ENCODE data around the gene WWP2.
A peak's percentile ranks its signal among the peaks of the same experiment; 100 is the strongest.
"Not testable (repeated sequence)": the region's sequence is repeated elsewhere in the genome, so short reads cannot be mapped to it uniquely, and the experiment has no call there.

The WWP2 gene

GRCh38 chr16:69848637-69849545 is 86.8 kb downstream of the WWP2 start:
- Histone ChIP-seq H3K9me3 (replicated peaks in 1 of 11) (no peaks in the 10 kb centered on the region; a peak in 1 of 22 replicates), H3K27ac (peak overlapping the region in 2 of 11 experiments; percentile 26 to 58; a peak in 3 of 22 replicates), H3K4me3 (no peak overlapping the region), H3K4me2 (peak overlapping the region in 5 of 11 experiments; percentile 0 to 67 (median 54); a peak in 6 of 22 replicates), H3K36me3 (peaks cover 26 to 82% (median 56%) of the 10 kb centered on the region in 11 experiments), H3K4me1 (peaks cover 0 to 22% (median 6%) of the 10 kb centered on the region in 10 experiments; a peak in 8 of 20 replicates), H4K20me1 (peaks cover 0 to 29% (median 0%) of the 10 kb centered on the region in 11 experiments; a peak in 5 of 22 replicates), H3K9ac (peak overlapping the region in 2 of 11 experiments; percentile 47 to 51; a peak in 2 of 22 replicates), H3K27me3 (no peaks in the 10 kb centered on the region)
- no peak for TF ChIP-seq Cebpa-rat (IDR thresholded peaks at IDR 0.05)

DNA sequence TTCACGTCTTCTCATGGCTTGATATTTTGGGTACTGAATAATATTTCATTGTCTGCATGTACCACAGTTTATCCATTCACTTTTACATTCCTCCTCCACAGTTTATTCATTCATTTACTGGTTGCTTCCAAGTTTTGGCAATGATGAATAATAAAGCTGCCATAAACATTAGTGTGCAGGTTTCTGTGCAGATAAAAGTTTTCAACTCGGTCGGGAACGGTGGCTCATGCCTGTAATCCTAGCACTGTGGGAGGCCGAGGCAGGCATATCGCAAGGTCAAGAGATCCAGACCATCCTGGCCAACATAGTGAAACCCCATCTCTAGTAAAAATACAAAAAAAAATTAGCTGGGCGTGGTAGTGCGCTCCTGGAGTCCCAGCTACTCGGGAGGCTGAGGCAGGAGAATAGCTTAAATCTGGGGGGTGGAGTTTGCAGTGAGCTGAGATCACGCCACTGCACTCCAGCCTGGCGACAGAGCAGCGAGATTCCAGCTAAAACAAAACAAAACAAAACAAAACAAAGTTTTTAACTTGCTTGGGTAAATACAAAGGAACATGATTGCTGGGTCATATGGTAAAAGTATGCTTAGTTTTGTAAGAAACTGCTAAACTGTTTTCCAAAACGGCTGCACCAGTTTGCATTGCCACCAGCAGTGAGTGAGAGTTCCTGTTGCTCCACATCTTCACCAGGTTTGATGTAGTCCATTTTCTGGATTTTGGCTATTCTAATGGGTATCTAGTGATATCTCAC is 89.5 kb downstream of the WWP2 start:
- H3K9ac ChIP-seq, result no peak overlapping the region
- H3K4me3 ChIP-seq, result no peak overlapping the region
- H3K27me3 ChIP-seq, result no peaks in the 10 kb centered on the region
- TF ChIP-seq Cebpa-rat (IDR thresholded peaks at IDR 0.05), result no peak
- peaks cover 0 to 36% (median 9%) of the 10 kb centered on the region in 10 experiments; a peak in 9 of 20 replicates for H3K4me1 ChIP-seq
- no peak overlapping the region for H3K27ac ChIP-seq
- peaks cover 0 to 47% (median 0%) of the 10 kb centered on the region in 11 experiments; a peak in 6 of 22 replicates for H4K20me1 ChIP-seq
- H3K36me3 ChIP-seq, result peaks cover 16 to 78% (median 50%) of the 10 kb centered on the region in 11 experiments; a peak in 21 of 22 replicates
- H3K9me3 ChIP-seq (replicated peaks in 1 of 11), result no peaks in the 10 kb centered on the region; a peak in 1 of 22 replicates
- no peak overlapping the region for H3K4me2 ChIP-seq

GRCh38 chr16:69852815-69853214 is 90.7 kb downstream of the WWP2 start:
- peaks cover 0 to 47% (median 3%) of the 10 kb centered on the region in 11 experiments; a peak in 6 of 22 replicates for H4K20me1 ChIP-seq
- no peak for TF ChIP-seq Cebpa-rat (IDR thresholded peaks at IDR 0.05)
- H3K36me3 ChIP-seq, result peaks cover 16 to 78% (median 44%) of the 10 kb centered on the region in 11 experiments; a peak in 19 of 22 replicates
- H3K9ac ChIP-seq, result no peak overlapping the region
- no peak overlapping the region for H3K4me3 ChIP-seq
- H3K27me3 ChIP-seq, result no peaks in the 10 kb centered on the region
- no peak overlapping the region for H3K4me2 ChIP-seq
- no peaks in the 10 kb centered on the region; a peak in 1 of 22 replicates for H3K9me3 ChIP-seq (replicated peaks in 1 of 11)
- H3K27ac ChIP-seq, result no peak overlapping the region
- peaks cover 3 to 37% (median 13%) of the 10 kb centered on the region in 10 experiments; a peak in 19 of 20 replicates for H3K4me1 ChIP-seq

- no peak for TF ChIP-seq Cebpa-rat (IDR thresholded peaks at IDR 0.05)
- H3K9ac ChIP-seq, result no peak overlapping the region
These were observed 91.3 kb downstream of the WWP2 start for GRCh38 chr16:69853481-69853880.

DNA sequence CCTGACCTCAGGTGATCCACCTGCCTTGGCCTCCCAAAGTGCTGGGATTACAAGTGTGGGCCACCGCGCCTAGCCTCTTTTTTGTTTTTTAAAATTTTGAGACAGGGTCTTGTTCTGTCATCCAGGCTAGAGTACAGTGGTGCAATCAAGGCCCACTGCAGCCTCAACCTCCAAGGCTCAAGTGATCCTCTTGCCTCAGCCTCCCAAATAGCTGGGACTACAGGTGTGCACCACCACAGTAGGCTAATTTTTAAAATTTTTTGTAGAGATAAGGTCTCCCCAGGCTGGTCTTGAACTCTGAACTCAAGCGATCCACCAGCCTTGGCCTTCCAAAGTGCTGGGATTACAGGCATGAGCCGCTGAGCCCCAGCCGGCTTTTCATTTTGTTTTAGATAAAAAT is 92.6 kb downstream of the WWP2 start:
- H3K27me3 ChIP-seq; H3K4me2 ChIP-seq; H3K4me3 ChIP-seq; H3K9ac ChIP-seq; H3K27ac ChIP-seq; H3K9me3 ChIP-seq (replicated peaks in 1 of 11): not testable (repeated sequence)
- peaks cover 10 to 23% (median 15%) of the 10 kb centered on the region in 10 experiments; a peak in 19 of 20 replicates for H3K4me1 ChIP-seq
- H3K36me3 ChIP-seq, result peaks cover 20 to 88% (median 39%) of the 10 kb centered on the region in 11 experiments; a peak in 19 of 22 replicates
- peaks cover 0 to 36% (median 3%) of the 10 kb centered on the region in 11 experiments; a peak in 6 of 22 replicates for H4K20me1 ChIP-seq

More at GRCh38 chr16:69853481-69853880, 91.3 kb downstream of the WWP2 start:
- Histone ChIP-seq H3K4me2 (no peak overlapping the region), H3K4me1 (peaks cover 10 to 35% (median 19%) of the 10 kb centered on the region in 10 experiments; a peak in 19 of 20 replicates), H3K27me3 (no peaks in the 10 kb centered on the region), H3K4me3 (no peak overlapping the region), H3K36me3 (peaks cover 14 to 78% (median 40%) of the 10 kb centered on the region in 11 experiments; a peak in 19 of 22 replicates), H3K27ac (no peak overlapping the region), H4K20me1 (peaks cover 0 to 45% (median 3%) of the 10 kb centered on the region in 11 experiments; a peak in 6 of 22 replicates), H3K9me3 (replicated peaks in 1 of 11) (no peaks in the 10 kb centered on the region)

DNA sequence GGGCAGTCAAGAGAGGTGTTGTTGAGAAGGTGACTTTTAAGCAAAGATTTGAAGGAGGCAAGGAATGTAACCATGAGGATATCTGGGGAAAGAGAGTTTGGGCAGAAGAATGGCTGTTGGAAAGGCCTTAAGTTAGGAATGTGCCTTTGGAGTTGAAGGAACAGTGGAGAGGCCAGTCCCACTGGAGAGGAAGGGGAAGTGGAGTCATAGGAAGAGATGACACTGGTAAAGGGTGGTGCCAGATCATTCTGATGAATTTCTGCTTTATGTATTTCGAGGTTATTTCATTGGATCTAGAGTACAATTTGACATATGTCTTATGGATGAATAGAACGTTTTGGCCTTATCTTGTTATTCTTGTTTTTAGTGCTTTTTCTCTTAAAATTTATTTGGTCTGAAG is 93.5 kb downstream of the WWP2 start:
- H3K36me3 ChIP-seq, result peaks cover 20 to 93% (median 39%) of the 10 kb centered on the region in 11 experiments; a peak in 19 of 22 replicates
- no peaks in the 10 kb centered on the region for H3K27me3 ChIP-seq
- H4K20me1 ChIP-seq, result peaks cover 0 to 41% (median 3%) of the 10 kb centered on the region in 11 experiments; a peak in 9 of 22 replicates
- no peak overlapping the region for H3K9ac ChIP-seq
- peak overlapping the region in 2 of 11 experiments; percentile 24 to 68; a peak in 4 of 22 replicates for H3K4me2 ChIP-seq
- no peak for TF ChIP-seq Cebpa-rat (IDR thresholded peaks at IDR 0.05)
- no peak overlapping the region for H3K27ac ChIP-seq
- no peaks in the 10 kb centered on the region for H3K9me3 ChIP-seq (replicated peaks in 1 of 11)
- H3K4me1 ChIP-seq, result peaks cover 10 to 23% (median 15%) of the 10 kb centered on the region in 10 experiments; a peak in 19 of 20 replicates
- no peak overlapping the region for H3K4me3 ChIP-seq

DNA sequence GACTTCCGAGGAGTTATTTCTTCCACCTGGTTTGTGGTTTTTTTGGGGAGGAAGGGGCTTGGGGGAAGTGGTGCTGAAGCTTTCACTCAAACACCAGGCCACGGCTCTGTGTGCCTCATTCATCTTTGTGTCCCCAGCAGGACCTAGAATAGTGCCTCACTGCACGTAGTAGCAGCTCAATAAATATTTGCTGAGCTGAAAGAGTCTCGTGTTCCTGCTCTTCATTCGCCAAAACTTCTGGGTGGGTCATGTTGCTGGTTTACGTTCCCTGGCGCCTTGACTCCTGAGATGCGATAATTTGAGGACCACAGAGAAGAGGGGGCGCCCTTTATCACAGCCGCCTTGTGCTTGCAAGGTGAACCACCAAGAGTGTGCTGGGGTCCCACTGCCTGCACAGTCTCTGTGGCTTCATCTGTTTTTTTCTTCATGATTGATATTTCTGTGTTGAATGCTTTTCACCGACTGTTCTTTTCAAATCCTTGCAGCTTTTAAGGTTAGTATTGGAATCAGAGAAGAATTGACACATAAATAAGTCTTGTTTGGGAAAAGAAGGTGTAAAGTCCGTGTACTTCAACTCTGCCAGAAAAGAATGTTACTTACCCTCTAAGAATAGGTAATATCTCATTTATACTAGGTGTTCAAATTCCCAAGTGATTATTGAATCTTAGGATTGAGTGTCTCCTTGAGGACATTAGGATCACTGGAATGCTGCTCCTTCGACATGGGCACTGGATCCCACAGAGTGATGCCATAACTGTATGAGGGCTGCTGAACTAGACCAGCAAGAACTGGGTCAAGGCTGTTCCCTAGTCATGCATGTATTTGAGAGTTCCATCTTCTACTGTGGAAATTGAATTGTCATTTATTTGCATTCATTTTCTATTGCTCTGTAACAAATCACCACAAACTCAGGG is 96.3 kb downstream of the WWP2 start:
- Histone ChIP-seq H3K9ac (peak overlapping the region in 1 of 11 experiments; percentile 23; a peak in 1 of 22 replicates), H3K4me1 (peaks cover 17 to 32% (median 26%) of the 10 kb centered on the region in 10 experiments), H3K27ac (no peak overlapping the region), H3K27me3 (no peaks in the 10 kb centered on the region), H3K4me2 (peak overlapping the region in 6 of 11 experiments; percentile 23 to 35 (median 32); a peak in 11 of 22 replicates), H4K20me1 (peaks cover 0 to 50% (median 4%) of the 10 kb centered on the region in 11 experiments; a peak in 10 of 22 replicates), H3K9me3 (replicated peaks in 1 of 11) (no peaks in the 10 kb centered on the region), H3K4me3 (no peak overlapping the region), H3K36me3 (peaks cover 6 to 92% (median 31%) of the 10 kb centered on the region in 11 experiments; a peak in 19 of 22 replicates)
- TF ChIP-seq Cebpa-rat (IDR thresholded peaks at IDR 0.05), result no peak

All from BLaER1 treated with 17β-estradiol and CSF1 and Interleukin-3, amounts not matched to agents 10 nM and 100 nM (cell line).